ENCODE data around the gene ACADS. TPM values are rescaled to one million over a fixed set of nuclear protein-coding genes. Genes with fewer than 3 reads are reported as not detected.

ACADS gene
- total and polyA plus RNA-seq, 2 experiments from 2014 or later = 53.5 to 66.8 TPM

GRCh38 chr12:120713861-120714482 lies 11.7 kb upstream of the ACADS start:
- TF ChIP-seq CTCF (IDR thresholded peaks at IDR 0.05; ENCODE audit: poor library complexity) = peak; percentile 82
- TF ChIP-seq EZH2 (IDR thresholded peaks at IDR 0.05; ENCODE audit: borderline replicate concordance) = no peak
- H2AFZ ChIP-seq = no peak overlapping the region
- H3K9me2 ChIP-seq (replicated peaks; ENCODE audit: insufficient read depth) = no peaks in the 10 kb centered on the region
- H3K79me2 ChIP-seq = peaks cover 72% of the 10 kb centered on the region
- no peaks in the 10 kb centered on the region for H3K9me3 ChIP-seq (ENCODE audit: low read depth)
- H3K4me3 ChIP-seq = no peak overlapping the region
- H3K36me3 ChIP-seq (replicated peaks; ENCODE audit: insufficient read depth, low read depth) = no peaks in the 10 kb centered on the region
- H3K4me2 ChIP-seq = no peak overlapping the region
- H3K27ac ChIP-seq = no peak overlapping the region
- H3K27me3 ChIP-seq = no peaks in the 10 kb centered on the region
- DNase-seq (ENCODE audit: low spot score) = peak; percentile 93
- peaks cover 17% of the 10 kb centered on the region for H4K20me1 ChIP-seq (ENCODE audit: insufficient read depth, poor library complexity, severe bottlenecking)
- peaks cover 27% of the 10 kb centered on the region for H3K4me1 ChIP-seq (ENCODE audit: insufficient read depth)
- WGBS (ENCODE audit: low lambda C conversion rate, missing lambda C conversion rate) = 34% methylated on average over 4 of the region's 4 CpGs

GRCh38 chr12:120718055-120718454 lies 7.6 kb upstream of the ACADS start:
- Histone ChIP-seq H2AFZ (no peak overlapping the region), H3K4me2 (no peak overlapping the region), H3K9me2 (replicated peaks; ENCODE audit: insufficient read depth) (no peaks in the 10 kb centered on the region), H3K9me3 (ENCODE audit: low read depth) (no peaks in the 10 kb centered on the region), H3K27ac (peak overlapping the region; percentile 58), H3K4me1 (ENCODE audit: insufficient read depth) (peaks cover 25% of the 10 kb centered on the region), H4K20me1 (ENCODE audit: insufficient read depth, poor library complexity, severe bottlenecking) (peaks cover 8% of the 10 kb centered on the region), H3K79me2 (peaks cover 48% of the 10 kb centered on the region), H3K4me3 (no peak overlapping the region), H3K27me3 (no peaks in the 10 kb centered on the region), H3K36me3 (replicated peaks; ENCODE audit: insufficient read depth, low read depth) (no peaks in the 10 kb centered on the region)
- TF ChIP-seq EZH2phosphoT487 (IDR thresholded peaks at IDR 0.05; ENCODE audit: low read depth, severe bottlenecking, unreplicated experiment) (no peak), EZH2 (IDR thresholded peaks at IDR 0.05; ENCODE audit: borderline replicate concordance) (no peak), CTCF (IDR thresholded peaks at IDR 0.05; ENCODE audit: poor library complexity) (no peak)
- DNase-seq (ENCODE audit: low spot score) = no peak
- WGBS (ENCODE audit: low lambda C conversion rate, missing lambda C conversion rate) = 83% methylated on average over 9 of the region's 9 CpGs

DNA sequence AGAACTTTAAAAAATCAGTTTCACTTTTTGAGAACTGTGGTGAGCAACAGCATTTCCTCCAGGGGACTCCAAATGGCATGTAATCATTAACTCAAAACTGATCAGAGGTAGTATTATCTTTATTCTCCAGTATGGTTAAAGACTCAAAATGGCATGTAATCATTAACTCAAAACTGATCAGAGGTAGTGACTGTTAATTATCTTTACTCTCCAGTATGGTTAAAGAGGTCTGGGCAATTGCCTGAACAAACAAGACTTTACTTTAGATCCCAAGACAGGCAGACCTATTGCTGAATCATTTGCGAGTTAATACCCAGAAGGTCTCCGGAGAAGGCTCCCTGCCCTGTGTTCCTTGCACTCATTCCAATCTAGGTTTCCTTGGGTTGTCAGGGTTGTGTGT lies 6.6 kb upstream of the ACADS start:
- no peak overlapping the region for H3K4me3 ChIP-seq
- no peaks in the 10 kb centered on the region for H3K9me2 ChIP-seq (replicated peaks; ENCODE audit: insufficient read depth)
- peaks cover 19% of the 10 kb centered on the region for H3K4me1 ChIP-seq (ENCODE audit: insufficient read depth)
- peak overlapping the region; percentile 85 for H3K27ac ChIP-seq
- H3K9me3 ChIP-seq (ENCODE audit: low read depth) = no peaks in the 10 kb centered on the region
- H4K20me1 ChIP-seq (ENCODE audit: insufficient read depth, poor library complexity, severe bottlenecking) = peaks cover 7% of the 10 kb centered on the region
- no peaks in the 10 kb centered on the region for H3K36me3 ChIP-seq (replicated peaks; ENCODE audit: insufficient read depth, low read depth)
- H3K79me2 ChIP-seq = peaks cover 43% of the 10 kb centered on the region
- no peaks in the 10 kb centered on the region for H3K27me3 ChIP-seq
- 55% methylated on average over 2 of the region's 2 CpGs for WGBS (ENCODE audit: low lambda C conversion rate, missing lambda C conversion rate)
- no peak overlapping the region for H2AFZ ChIP-seq
- DNase-seq (ENCODE audit: low spot score) = peak; percentile 42
- no peak for TF ChIP-seq CTCF (IDR thresholded peaks at IDR 0.05; ENCODE audit: poor library complexity)
- no peak for TF ChIP-seq EZH2 (IDR thresholded peaks at IDR 0.05; ENCODE audit: borderline replicate concordance)
- TF ChIP-seq EZH2phosphoT487 (IDR thresholded peaks at IDR 0.05; ENCODE audit: low read depth, severe bottlenecking, unreplicated experiment) = no peak
- peak overlapping the region; percentile 66 for H3K4me2 ChIP-seq

All from hepatocyte (in vitro differentiated cells).